Hepatic stellate cell (primary cell): ENCODE data around the gene MARCHF10.
"Not testable (repeated sequence)": the region's sequence is repeated elsewhere in the genome, so short reads cannot be mapped to it uniquely, and the experiment has no call there.

Source experiments
- DNase-seq: peaks from one replicate; pipeline ENCODE4 v3.0.0; 2011; ENCODE audit warnings: low spot score

MARCHF10 gene

GRCh38 chr17:62717589-62717855, 90.6 kb downstream of the MARCHF10 start:
- no peak for DNase-seq

- DNase-seq = no peak
Measured at GRCh38 chr17:62716834-62717588, 91.1 kb downstream of the MARCHF10 start.

GRCh38 chr17:62715882-62716390, 92.2 kb downstream of the MARCHF10 start:
- no peak for DNase-seq

GRCh38 chr17:62714016-62714777, 93.9 kb downstream of the MARCHF10 start:
- no peak for DNase-seq

GRCh38 chr17:62713086-62713881, 94.8 kb downstream of the MARCHF10 start:
- DNase-seq = no peak

- no peak for DNase-seq
Measured at GRCh38 chr17:62712171-62712581, 95.9 kb downstream of the MARCHF10 start.

GRCh38 chr17:62708587-62708986, 99.5 kb downstream of the MARCHF10 start:
- no peak for DNase-seq

- no peak for DNase-seq
Measured at GRCh38 chr17:62707425-62707739, 100.7 kb downstream of the MARCHF10 start.

- no peak for DNase-seq
Measured at GRCh38 chr17:62706598-62707424, 101.3 kb downstream of the MARCHF10 start.

GRCh38 chr17:62705778-62706597, 102.1 kb downstream of the MARCHF10 start:
- DNase-seq = no peak

GRCh38 chr17:62705156-62705777, 102.8 kb downstream of the MARCHF10 start:
- DNase-seq = no peak

- DNase-seq = no peak
Measured at GRCh38 chr17:62704381-62704971, 103.6 kb downstream of the MARCHF10 start.

GRCh38 chr17:62703776-62704380, 104.2 kb downstream of the MARCHF10 start:
- peak; percentile 76 for DNase-seq

GRCh38 chr17:62703261-62703775, 104.8 kb downstream of the MARCHF10 start:
- DNase-seq = no peak

- no peak for DNase-seq
Measured at GRCh38 chr17:62702746-62703260, 105.3 kb downstream of the MARCHF10 start.

- DNase-seq = no peak
Measured at GRCh38 chr17:62701706-62702085, 106.4 kb downstream of the MARCHF10 start.

GRCh38 chr17:62700964-62701705, 107.0 kb downstream of the MARCHF10 start:
- no peak for DNase-seq

GRCh38 chr17:62698459-62698858, 109.7 kb downstream of the MARCHF10 start:
- DNase-seq = not testable (repeated sequence)
